ENCODE measurements around the gene PRKAG2.

GRCh38 chr7:151579644-151580043, 297.3 kb downstream of the PRKAG2 start:
- no peak for TF ChIP-seq CTCF (IDR thresholded peaks at IDR 0.05)
- TF ChIP-seq EP300 (IDR thresholded peaks at IDR 0.05), result no peak
